HG02678 (cell line): ENCODE data around the gene ACE.

Experiments used
- ATAC-seq: cut with Tn5 transposase; IDR thresholded peaks from one replicate; pipeline ENCODE4 v1.9.1; 2021; ENCODE audit warnings: mild to moderate bottlenecking, moderate library complexity; ENCODE audit not compliant: unreplicated experiment

ACE gene

GRCh38 chr17:63490329-63490728 is 13.5 kb downstream of the ACE start:
- no peak for ATAC-seq

GRCh38 chr17:63490858-63491400 is 14.1 kb downstream of the ACE start:
- ATAC-seq = no peak

- ATAC-seq = no peak
These were observed 14.6 kb downstream of the ACE start for GRCh38 chr17:63491413-63491812.

DNA sequence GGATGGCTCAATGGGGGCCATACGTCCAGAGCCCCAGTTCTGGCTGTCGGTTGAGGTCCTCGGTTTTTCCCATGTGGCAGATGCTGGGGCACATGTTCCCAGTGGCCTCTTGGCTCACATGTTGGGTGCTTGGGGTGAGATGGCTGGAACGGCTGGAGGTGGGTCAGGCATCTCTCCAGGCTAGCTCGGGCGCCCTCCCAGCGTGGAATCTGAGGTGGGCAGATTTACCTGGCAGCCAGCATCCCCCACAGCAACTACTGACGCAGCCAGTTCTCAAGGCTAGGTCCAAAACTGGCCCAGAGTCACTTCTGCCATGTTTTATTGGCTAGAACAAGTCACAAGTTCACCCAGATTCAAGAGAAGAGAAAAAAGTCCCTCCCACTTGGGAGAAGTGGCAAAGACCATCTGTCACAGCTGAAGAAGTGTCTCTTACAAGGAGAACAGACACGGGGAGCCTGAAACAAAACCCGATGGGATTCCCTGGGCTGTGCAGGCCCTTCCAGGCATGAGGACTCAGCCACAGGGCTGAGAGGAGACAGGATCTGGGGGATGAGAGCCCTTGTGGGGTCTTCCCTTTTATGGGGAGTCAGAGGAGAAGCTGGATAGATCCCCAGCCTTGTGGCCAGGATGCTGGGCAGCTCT is 15.2 kb downstream of the ACE start:
- no peak for ATAC-seq

GRCh38 chr17:63492940-63493339 is 16.1 kb downstream of the ACE start:
- ATAC-seq = no peak

GRCh38 chr17:63493411-63493810 is 16.6 kb downstream of the ACE start:
- ATAC-seq = no peak

DNA sequence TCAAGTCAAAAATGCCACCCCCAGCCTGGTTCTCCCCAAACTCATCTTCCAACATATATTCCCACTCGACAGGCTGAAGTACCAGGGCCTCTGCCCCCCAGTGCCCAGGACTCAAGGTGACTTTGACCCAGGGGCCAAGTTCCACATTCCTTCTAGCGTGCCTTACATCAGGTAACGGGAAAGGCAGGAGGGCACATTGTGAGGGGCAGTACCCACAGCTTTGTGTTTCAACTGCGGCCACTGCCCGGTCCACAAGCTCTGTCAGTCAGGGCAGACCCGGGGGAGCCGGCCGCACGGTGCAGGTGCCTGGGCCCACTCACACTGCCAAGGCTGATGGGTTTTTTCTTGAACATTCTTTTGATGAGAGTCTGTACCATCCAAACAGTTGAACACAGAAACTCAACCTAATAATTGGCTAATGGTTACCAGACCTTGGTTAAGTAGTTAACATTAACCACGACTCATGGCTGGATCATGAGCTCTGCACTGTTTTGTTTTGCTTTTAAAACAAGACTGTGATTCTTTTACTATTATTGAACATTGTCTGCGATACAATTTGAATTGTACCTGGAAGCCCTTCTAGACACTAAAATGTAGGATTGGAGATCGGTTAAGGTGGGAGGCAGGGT is 17.6 kb downstream of the ACE start:
- no peak for ATAC-seq

- no peak for ATAC-seq
These were observed 18.6 kb downstream of the ACE start for GRCh38 chr17:63495491-63495890.

DNA sequence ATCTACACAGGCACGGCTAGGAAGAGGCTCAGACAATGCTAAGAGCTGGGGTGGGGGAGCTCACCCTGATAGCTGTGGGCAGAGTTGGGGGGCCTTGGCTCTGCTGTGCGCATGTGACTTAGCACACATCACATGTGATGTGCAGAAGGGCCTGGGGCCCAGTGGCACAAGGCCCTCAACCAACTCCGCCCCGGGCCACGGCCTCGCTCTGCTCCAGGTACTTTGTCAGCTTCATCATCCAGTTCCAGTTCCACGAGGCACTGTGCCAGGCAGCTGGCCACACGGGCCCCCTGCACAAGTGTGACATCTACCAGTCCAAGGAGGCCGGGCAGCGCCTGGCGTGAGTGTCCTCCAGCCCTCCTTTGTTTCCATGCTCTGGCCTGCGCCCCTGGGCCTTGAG is 19.3 kb downstream of the ACE start:
- ATAC-seq = no peak

GRCh38 chr17:63496663-63497400 is 20.0 kb downstream of the ACE start:
- ATAC-seq = no peak

- ATAC-seq = no peak
These were observed 21.0 kb downstream of the ACE start for GRCh38 chr17:63497708-63498483.

- no peak for ATAC-seq
These were observed 21.9 kb downstream of the ACE start for GRCh38 chr17:63498626-63499195.

DNA sequence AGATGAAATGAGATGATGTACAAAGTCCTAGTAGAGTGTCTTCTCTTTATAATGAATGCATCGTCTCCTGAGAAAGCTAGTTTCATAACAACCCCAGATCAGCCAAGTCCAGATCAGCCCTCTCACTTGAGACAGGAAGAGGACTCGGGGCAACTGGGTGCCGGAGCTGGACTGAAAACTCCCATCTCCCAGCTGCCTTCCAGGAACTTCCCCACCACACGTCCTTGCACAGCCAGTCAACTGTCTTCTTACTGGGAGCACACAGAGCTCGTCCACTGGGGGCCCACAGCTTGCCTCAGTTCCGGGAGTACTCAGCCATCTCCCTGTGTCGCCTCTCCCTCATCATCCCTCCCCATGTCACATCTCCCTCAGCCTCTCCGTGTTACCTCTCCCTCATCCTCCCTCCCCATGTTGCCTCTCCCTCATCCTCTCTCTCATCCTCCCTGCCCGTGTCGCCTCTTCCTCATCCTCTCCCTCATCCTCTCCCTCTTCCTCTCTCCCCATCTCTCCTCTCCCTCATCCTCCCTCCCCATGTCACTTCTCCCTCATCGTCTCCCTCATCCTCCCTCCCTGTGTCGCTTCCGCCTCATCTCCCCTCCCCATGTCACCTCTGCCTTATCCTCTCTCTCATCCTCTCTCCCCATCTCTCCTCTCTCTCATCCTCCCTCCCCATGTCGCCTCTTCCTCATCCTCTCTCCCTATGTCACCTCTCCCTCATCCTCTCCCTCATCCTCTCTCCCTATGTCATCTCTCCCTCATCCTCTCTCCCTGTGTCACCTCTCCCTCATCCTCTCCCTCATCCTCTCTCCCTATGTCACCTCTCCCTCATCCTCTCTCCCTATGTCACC is 23.9 kb downstream of the ACE start:
- no peak for ATAC-seq

DNA sequence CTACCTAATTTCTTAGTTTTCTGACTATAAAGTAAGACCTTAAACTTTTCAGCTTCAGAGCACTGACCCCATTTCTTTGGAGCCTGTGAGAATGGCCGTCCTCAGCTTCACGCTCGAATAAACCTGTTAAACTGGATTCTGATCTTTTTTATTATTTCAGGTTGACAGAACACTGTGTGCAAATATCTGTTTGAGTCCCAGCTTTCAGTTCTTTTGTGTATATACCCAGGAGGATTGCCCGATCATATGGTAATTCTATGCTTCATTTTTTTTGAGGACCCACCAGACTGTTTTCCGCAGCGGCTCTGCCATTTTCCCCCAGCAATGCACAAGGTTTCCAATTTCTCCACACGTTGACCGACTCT is 26.5 kb downstream of the ACE start:
- ATAC-seq = no peak

GRCh38 chr17:63504261-63504660 is 27.4 kb downstream of the ACE start:
- no peak for ATAC-seq

- ATAC-seq = no peak
These were observed 28.5 kb downstream of the ACE start for GRCh38 chr17:63505341-63505740.

DNA sequence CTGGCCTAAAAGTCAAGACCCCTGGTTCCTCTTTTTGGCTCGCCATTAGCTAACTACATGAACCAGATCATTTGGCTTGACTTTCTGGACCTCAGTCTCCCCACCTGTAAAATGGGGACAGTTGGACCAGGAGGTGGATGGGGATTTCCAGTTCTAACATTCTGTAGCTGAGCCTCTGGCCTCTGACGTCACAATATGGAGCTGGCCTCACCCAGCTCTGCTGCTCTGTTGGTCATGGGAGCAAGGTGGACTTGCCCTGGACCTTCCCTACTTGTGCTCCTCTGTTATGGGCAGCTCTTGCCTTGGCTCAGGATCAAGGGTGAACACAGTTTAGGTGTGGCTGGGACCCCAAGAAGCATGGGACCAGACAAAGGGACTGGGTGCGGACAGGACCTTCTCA is 29.8 kb downstream of the ACE start:
- no peak for ATAC-seq

GRCh38 chr17:63511331-63511730 is 34.5 kb downstream of the ACE start:
- ATAC-seq = no peak

- ATAC-seq = no peak
These were observed 35.5 kb downstream of the ACE start for GRCh38 chr17:63512388-63512787.
